Peyer's patch (tissue), 4 donors: ENCODE results near the gene KLF13.

Source experiments
- POLR2A ChIP-seq, 2 donors: fragments of 450-650 bp; IDR thresholded peaks; one replicate each; pipeline ENCODE4 v1.5.1; 2017; ENCODE audit warnings: antibody characterized with exemption in 2 of 2, mild to moderate bottlenecking in 2 of 2, moderate library complexity in 2 of 2
- TF ChIP-seq, protein P1 (sequence below), 6 experiments: fragments of 450-650 bp in 4 of 6; fragments of 200-600 bp in 2 of 6; sonication (generic) in 1 of 6; IDR thresholded peaks; one replicate each; pipeline ENCODE4 v1.5.1; 2017 to 2019; ENCODE audit warnings: antibody characterized with exemption in 6 of 6, mild to moderate bottlenecking in 3 of 6, moderate library complexity in 1 of 6

DNA sequence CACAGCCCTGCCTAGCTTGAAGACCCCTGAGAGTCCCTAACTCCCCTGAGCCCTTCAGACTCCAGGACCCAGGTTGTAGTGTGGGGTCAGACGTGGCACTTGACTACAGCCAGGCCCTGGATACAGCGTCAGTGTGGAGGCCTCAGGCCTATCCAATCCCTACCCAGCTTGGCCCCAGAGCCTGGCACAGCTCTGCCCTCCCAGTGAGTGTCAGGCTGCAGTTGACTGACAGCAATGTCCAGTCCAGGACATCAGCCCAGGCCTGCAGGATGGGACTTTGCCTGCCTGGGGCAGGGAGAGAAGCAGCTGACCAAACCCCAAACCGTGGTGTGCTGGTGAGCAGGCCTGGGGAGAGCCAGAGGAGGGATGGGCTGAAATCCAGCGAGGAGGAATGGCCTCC lies 27.3 kb downstream of the KLF13 start:
- no peak for TF ChIP-seq POLR2A (IDR thresholded peaks at IDR 0.05)
- TF ChIP-seq, protein P1, sequence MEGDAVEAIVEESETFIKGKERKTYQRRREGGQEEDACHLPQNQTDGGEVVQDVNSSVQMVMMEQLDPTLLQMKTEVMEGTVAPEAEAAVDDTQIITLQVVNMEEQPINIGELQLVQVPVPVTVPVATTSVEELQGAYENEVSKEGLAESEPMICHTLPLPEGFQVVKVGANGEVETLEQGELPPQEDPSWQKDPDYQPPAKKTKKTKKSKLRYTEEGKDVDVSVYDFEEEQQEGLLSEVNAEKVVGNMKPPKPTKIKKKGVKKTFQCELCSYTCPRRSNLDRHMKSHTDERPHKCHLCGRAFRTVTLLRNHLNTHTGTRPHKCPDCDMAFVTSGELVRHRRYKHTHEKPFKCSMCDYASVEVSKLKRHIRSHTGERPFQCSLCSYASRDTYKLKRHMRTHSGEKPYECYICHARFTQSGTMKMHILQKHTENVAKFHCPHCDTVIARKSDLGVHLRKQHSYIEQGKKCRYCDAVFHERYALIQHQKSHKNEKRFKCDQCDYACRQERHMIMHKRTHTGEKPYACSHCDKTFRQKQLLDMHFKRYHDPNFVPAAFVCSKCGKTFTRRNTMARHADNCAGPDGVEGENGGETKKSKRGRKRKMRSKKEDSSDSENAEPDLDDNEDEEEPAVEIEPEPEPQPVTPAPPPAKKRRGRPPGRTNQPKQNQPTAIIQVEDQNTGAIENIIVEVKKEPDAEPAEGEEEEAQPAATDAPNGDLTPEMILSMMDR (IDR thresholded peaks at IDR 0.05): no peak
